CD4-positive, alpha-beta memory T cell (primary cell): ENCODE data around the gene CEP128. TPM values are rescaled to one million over a fixed set of nuclear protein-coding genes. Genes with fewer than 3 reads are reported as not detected.

ENCODE experiments used
- CTCF ChIA-PET: fragments of 350-600 bp; sonication (Branson Sonifier 250); formaldehyde crosslinking; loops from one replicate; lab custom pipeline; 2021; ENCODE audit warnings: inconsistent platforms; ENCODE audit not compliant: partially characterized antibody; lab: Charles Lee
- POLR2A ChIA-PET: fragments of 350-600 bp; sonication (Branson Sonifier 250); formaldehyde crosslinking; loops from one replicate; lab custom pipeline; 2021; ENCODE audit not compliant: partially characterized antibody; lab: Charles Lee
- DNase-seq, 5 donors: peaks; one replicate each; pipeline versions ENCODE4 v3.0.0 to v3.0.0-alpha.2; 2020 to 2022; ENCODE audit warnings: mixed read lengths in 1 of 5
- H3K27ac ChIP-seq: one replicate; pipeline ENCODE4 v1.7.0; 2013; ENCODE audit warnings: low read depth, low read length
- H3K27me3 ChIP-seq: 2 replicates; pipeline ENCODE4 v1.7.0; 2013; ENCODE audit warnings: mild to moderate bottlenecking, low read length, moderate library complexity; ENCODE audit not compliant: insufficient read depth
- H3K36me3 ChIP-seq: 2 replicates; pipeline ENCODE4 v1.7.0; 2013; ENCODE audit warnings: mild to moderate bottlenecking, low read length, moderate library complexity; ENCODE audit not compliant: insufficient read depth
- H3K4me1 ChIP-seq: 2 replicates; pipeline ENCODE4 v1.7.0; 2013; ENCODE audit warnings: mild to moderate bottlenecking, low read length, moderate library complexity; ENCODE audit not compliant: insufficient read depth
- H3K4me3 ChIP-seq, 2 donors: one replicate each; pipeline ENCODE4 v1.7.0; 2013; ENCODE audit warnings: low read length in 2 of 2, mild to moderate bottlenecking in 1 of 2
- H3K9me3 ChIP-seq, 2 donors: one replicate each; pipeline ENCODE4 v1.7.0; 2013; ENCODE audit warnings: low read length in 2 of 2, control low read depth in 1 of 2; ENCODE audit not compliant: control insufficient read depth in 1 of 2
- H3K27ac Mint-ChIP-seq, 7 donors: one replicate each; pipeline ENCODE4 v1.8.0; 2020 to 2021; ENCODE audit warnings: mixed read lengths in 7 of 7, mild to moderate bottlenecking in 6 of 7, inconsistent platforms in 3 of 7, moderate library complexity in 3 of 7
- H3K27me3 Mint-ChIP-seq, 2 donors: one replicate each; pipeline ENCODE4 v1.8.0; 2020 to 2021; ENCODE audit warnings: mixed read lengths in 2 of 2
- H3K36me3 Mint-ChIP-seq, 2 donors: one replicate each; pipeline ENCODE4 v1.8.0; 2020 to 2021; ENCODE audit warnings: mixed read lengths in 2 of 2, inconsistent platforms in 1 of 2, mild to moderate bottlenecking in 1 of 2
- H3K4me1 Mint-ChIP-seq, 4 donors: one replicate each; pipeline ENCODE4 v1.8.0; 2020 to 2021; ENCODE audit warnings: mixed read lengths in 4 of 4, mild to moderate bottlenecking in 1 of 4
- H3K4me3 Mint-ChIP-seq, 8 donors: one replicate each; pipeline ENCODE4 v1.8.0; 2020 to 2021; ENCODE audit warnings: mixed read lengths in 8 of 8, mild to moderate bottlenecking in 7 of 8, moderate library complexity in 6 of 8, inconsistent platforms in 3 of 8
- H3K9me3 Mint-ChIP-seq, 8 donors: one replicate each; pipeline ENCODE4 v1.8.0; 2020 to 2021; ENCODE audit warnings: mixed read lengths in 8 of 8, mild to moderate bottlenecking in 5 of 8, inconsistent platforms in 3 of 8, moderate library complexity in 1 of 8
- intact Hi-C: fragments of 100-400 bp; cut with micrococcal nuclease; formaldehyde crosslinking; loops from one replicate; pipeline ENCODE4 v1.15.1; 2023
- polyA plus RNA-seq, 2 donors: library from polyadenylated mRNA; unstranded; fragments of 300-500 nt; fragmentation: Illumina TruSeq; gene quantifications; one replicate each; pipeline ENCODE4 v1.2.3, GENCODE V29; 2021
- total RNA-seq, 2 experiments: library from RNA; stranded (reverse); gene quantifications; one replicate each; pipeline ENCODE4 v1.2.3, GENCODE V29; 2021

Gene CEP128
- total and polyA plus RNA-seq, 4 experiments from 2014 or later, result 2.9 to 21.6 (median 14.7) TPM

- intact Hi-C loops, result no loop called here
- H3K27ac ChIP-seq, result no peak overlapping the region
Observed at GRCh38 chr14:80981156-80981555, 39.6 kb upstream of the CEP128 start.

GRCh38 chr14:80979951-80980350 lies 38.4 kb upstream of the CEP128 start:
- Histone ChIP-seq H3K36me3 (no peaks in the 10 kb centered on the region), H3K27me3 (no peaks in the 10 kb centered on the region), H3K27ac (no peak overlapping the region), H3K4me3 (no peak overlapping the region), H3K9me3 (no peaks in the 10 kb centered on the region), H3K4me1 (peaks cover 16% of the 10 kb centered on the region)
- no peak for DNase-seq
- Mint-ChIP-seq H3K4me3 (no peak overlapping the region), H3K27me3 (no peaks in the 10 kb centered on the region), H3K36me3 (no peaks in the 10 kb centered on the region), H3K27ac (no peak overlapping the region), H3K9me3 (no peaks in the 10 kb centered on the region), H3K4me1 (peaks cover 10 to 19% (median 15%) of the 10 kb centered on the region in 4 donors)
- ChIA-PET POLR2A (no interaction called here), CTCF (interaction anchor here (1.4 to 6.6 kb wide), 3 partner anchors 8 to 24 kb away, joined by 3 to 73 read pairs (median 3); partner anchors contain the start of gene TSHR)
- intact Hi-C loops, result no loop called here

More at GRCh38 chr14:80981156-80981555, 39.6 kb upstream of the CEP128 start:
- Histone ChIP-seq H3K27me3 (no peaks in the 10 kb centered on the region), H3K4me3 (no peak overlapping the region), H3K4me1 (peaks cover 16% of the 10 kb centered on the region), H3K36me3 (no peaks in the 10 kb centered on the region), H3K9me3 (no peaks in the 10 kb centered on the region)
- peaks cover 0 to 4% of the 10 kb centered on the region in 2 donors for H3K27me3 Mint-ChIP-seq
- H3K4me1 Mint-ChIP-seq, result peaks cover 10 to 19% (median 14%) of the 10 kb centered on the region in 4 donors
- CTCF ChIA-PET, result interaction anchor here (1.1 to 1.6 kb wide), 4 partner anchors 15 to 27 kb away, joined by 3 to 7 read pairs (median 3); partner anchors contain the start of gene TSHR
- H3K36me3 Mint-ChIP-seq, result no peaks in the 10 kb centered on the region
- no peak overlapping the region for H3K27ac Mint-ChIP-seq
- H3K9me3 Mint-ChIP-seq, result no peaks in the 10 kb centered on the region
- no peak for DNase-seq
- POLR2A ChIA-PET, result no interaction called here
- H3K4me3 Mint-ChIP-seq, result no peak overlapping the region

- intact Hi-C loops, result no loop called here
- H3K4me1 Mint-ChIP-seq, result peaks cover 16 to 27% (median 21%) of the 10 kb centered on the region in 4 donors
- H3K27me3 Mint-ChIP-seq, result no peaks in the 10 kb centered on the region
- Histone ChIP-seq H3K27ac (no peak overlapping the region), H3K9me3 (no peaks in the 10 kb centered on the region), H3K27me3 (no peaks in the 10 kb centered on the region), H3K4me3 (no peak overlapping the region), H3K4me1 (peaks cover 20% of the 10 kb centered on the region), H3K36me3 (no peaks in the 10 kb centered on the region)
- H3K4me3 Mint-ChIP-seq, result no peak overlapping the region
- peak in 2 of 5 donors; percentile 25 to 32 for DNase-seq
- no peaks in the 10 kb centered on the region for H3K9me3 Mint-ChIP-seq
- CTCF ChIA-PET, result interaction anchor here (1.2 to 6.6 kb wide), 3 partner anchors 10 to 24 kb away, joined by 3 to 73 read pairs (median 13); partner anchors contain the start of gene TSHR
- H3K36me3 Mint-ChIP-seq, result no peaks in the 10 kb centered on the region
- POLR2A ChIA-PET, result interaction anchor here (1.0 kb wide), 1 partner anchor 23 kb away, joined by 3 read pairs; the partner anchor contains the start of gene TSHR
- peak overlapping the region in 2 of 7 donors; percentile 12 to 21 for H3K27ac Mint-ChIP-seq
Observed at GRCh38 chr14:80978403-80978802, 36.9 kb upstream of the CEP128 start.

- peaks cover 17 to 29% (median 23%) of the 10 kb centered on the region in 4 donors for H3K4me1 Mint-ChIP-seq
- no peak overlapping the region for H3K4me3 ChIP-seq
- H3K4me1 ChIP-seq, result peaks cover 21% of the 10 kb centered on the region
- H3K27me3 ChIP-seq, result no peaks in the 10 kb centered on the region
- intact Hi-C loops, result no loop called here
- no peaks in the 10 kb centered on the region for H3K9me3 ChIP-seq
- H3K27me3 Mint-ChIP-seq, result no peaks in the 10 kb centered on the region
- no peaks in the 10 kb centered on the region for H3K9me3 Mint-ChIP-seq
- H3K4me3 Mint-ChIP-seq, result no peak overlapping the region
- H3K27ac Mint-ChIP-seq, result no peak overlapping the region
- no peaks in the 10 kb centered on the region for H3K36me3 Mint-ChIP-seq
- ChIA-PET POLR2A (interaction anchor here (1.0 to 1.2 kb wide), 2 partner anchors 18 to 20 kb away, joined by 4 read pairs; no protein-coding TSS in a partner anchor), CTCF (interaction anchor here (0.6 to 6.6 kb wide), 4 partner anchors 9 to 22 kb away, joined by 3 to 73 read pairs (median 8); partner anchors contain the start of gene TSHR)
- H3K36me3 ChIP-seq, result no peaks in the 10 kb centered on the region
- no peak for DNase-seq
- no peak overlapping the region for H3K27ac ChIP-seq
Observed at GRCh38 chr14:80977221-80977620, 35.7 kb upstream of the CEP128 start.

- intact Hi-C loops, result no loop called here
- no peak overlapping the region for H3K4me3 Mint-ChIP-seq
- Histone ChIP-seq H3K27me3 (no peaks in the 10 kb centered on the region), H3K4me1 (peaks cover 21% of the 10 kb centered on the region), H3K27ac (no peak overlapping the region), H3K4me3 (no peak overlapping the region), H3K36me3 (no peaks in the 10 kb centered on the region), H3K9me3 (no peaks in the 10 kb centered on the region)
- no peak overlapping the region for H3K27ac Mint-ChIP-seq
- H3K27me3 Mint-ChIP-seq, result no peaks in the 10 kb centered on the region
- no peaks in the 10 kb centered on the region for H3K36me3 Mint-ChIP-seq
- H3K9me3 Mint-ChIP-seq, result no peaks in the 10 kb centered on the region
- ChIA-PET POLR2A (interaction anchor here (3.2 kb wide), 1 partner anchor 15 kb away, joined by 18 read pairs; no protein-coding TSS in a partner anchor), CTCF (interaction anchor here (3.5 to 6.6 kb wide), 2 partner anchors 14 to 20 kb away, joined by 18 to 73 read pairs; partner anchors contain the start of gene TSHR)
- no peak for DNase-seq
- H3K4me1 Mint-ChIP-seq, result peaks cover 16 to 29% (median 23%) of the 10 kb centered on the region in 4 donors
Observed at GRCh38 chr14:80974679-80975078, 33.1 kb upstream of the CEP128 start.

GRCh38 chr14:80973931-80974641 lies 32.5 kb upstream of the CEP128 start:
- H3K36me3 Mint-ChIP-seq, result no peaks in the 10 kb centered on the region
- intact Hi-C loops, result no loop called here
- peaks cover 14 to 29% (median 22%) of the 10 kb centered on the region in 4 donors for H3K4me1 Mint-ChIP-seq

GRCh38 chr14:80965037-80965436 lies 23.5 kb upstream of the CEP128 start:
- H3K4me1 Mint-ChIP-seq, result peaks cover 3 to 5% (median 4%) of the 10 kb centered on the region in 4 donors
- H3K36me3 ChIP-seq, result no peaks in the 10 kb centered on the region
- H3K27me3 ChIP-seq, result no peaks in the 10 kb centered on the region
- DNase-seq, result no peak
- H3K4me3 Mint-ChIP-seq, result no peak overlapping the region
- H3K9me3 Mint-ChIP-seq, result peaks cover 0 to 3% (median 0%) of the 10 kb centered on the region in 8 donors
- no peaks in the 10 kb centered on the region for H3K9me3 ChIP-seq
- H3K27ac ChIP-seq, result no peak overlapping the region
- no peaks in the 10 kb centered on the region for H3K36me3 Mint-ChIP-seq
- H3K4me1 ChIP-seq, result peaks cover 9% of the 10 kb centered on the region
- no peak overlapping the region for H3K27ac Mint-ChIP-seq
- intact Hi-C loops, result no loop called here
- no peak overlapping the region for H3K4me3 ChIP-seq
- ChIA-PET POLR2A (no interaction called here), CTCF (interaction anchor here (0.6 to 1.4 kb wide), 2 partner anchors 22 to 27 kb away, joined by 4 to 5 read pairs; no protein-coding TSS in a partner anchor)
- peaks cover 0 to 2% of the 10 kb centered on the region in 2 donors for H3K27me3 Mint-ChIP-seq

More at GRCh38 chr14:80973931-80974641, 32.5 kb upstream of the CEP128 start:
- H3K36me3 ChIP-seq, result no peaks in the 10 kb centered on the region
- Mint-ChIP-seq H3K4me3 (peak overlapping the region in 2 of 8 donors; percentile 47 to 58), H3K27ac (peak overlapping the region in 3 of 7 donors; percentile 14 to 84 (median 63)), H3K9me3 (peaks cover 0 to 2% (median 0%) of the 10 kb centered on the region in 8 donors), H3K27me3 (no peaks in the 10 kb centered on the region)
- ChIA-PET POLR2A (interaction anchor here (3.2 kb wide), 1 partner anchor 15 kb away, joined by 18 read pairs; no protein-coding TSS in a partner anchor), CTCF (interaction anchor here (0.9 to 6.6 kb wide), 4 partner anchors 14 to 196 kb away, joined by 3 to 73 read pairs (median 12); partner anchors contain the start of gene TSHR)
- peaks cover 21% of the 10 kb centered on the region for H3K4me1 ChIP-seq
- H3K9me3 ChIP-seq, result no peaks in the 10 kb centered on the region
- no peak overlapping the region for H3K4me3 ChIP-seq
- H3K27ac ChIP-seq, result no peak overlapping the region
- no peaks in the 10 kb centered on the region for H3K27me3 ChIP-seq
- DNase-seq, result peak in 4 of 5 donors; percentile 17 to 58 (median 34)
